Measurements from ENCODE around the gene SCUBE1. TPM values are rescaled to one million over a fixed set of nuclear protein-coding genes. Genes with fewer than 3 reads are reported as not detected.

SCUBE1 gene
- total RNA-seq, 1 experiment from 2014 or later, result 0.54 TPM

GRCh38 chr22:43297270-43298061 lies 45.7 kb downstream of the SCUBE1 start:
- intact Hi-C loops (cut with micrococcal nuclease; ENCODE audit: unreplicated experiment), result no loop called here
- Mint-ChIP-seq H3K27ac (ENCODE audit: unreplicated experiment) (no peak overlapping the region), H3K27me3 (ENCODE audit: unreplicated experiment) (peaks cover 93% of the 10 kb centered on the region), H3K9me3 (ENCODE audit: low read depth, unreplicated experiment) (no peaks in the 10 kb centered on the region), H3K4me1 (ENCODE audit: low read depth, unreplicated experiment) (no peaks in the 10 kb centered on the region), H3K36me3 (ENCODE audit: insufficient read depth, unreplicated experiment) (no peaks in the 10 kb centered on the region), H3K4me3 (ENCODE audit: low read depth, unreplicated experiment) (no peak overlapping the region)
- no peak for DNase-seq
- no peak for TF ChIP-seq CTCF (IDR thresholded peaks at IDR 0.05; ENCODE audit: unreplicated experiment)
- CTCF ChIA-PET, result no interaction called here
- BruUV-seq (replicated peaks), result no TSS peak

GRCh38 chr22:43296276-43296902 lies 46.8 kb downstream of the SCUBE1 start:
- DNase-seq, result no peak
- TF ChIP-seq CTCF (IDR thresholded peaks at IDR 0.05; ENCODE audit: unreplicated experiment), result no peak
- Mint-ChIP-seq H3K4me1 (ENCODE audit: low read depth, unreplicated experiment) (no peaks in the 10 kb centered on the region), H3K36me3 (ENCODE audit: insufficient read depth, unreplicated experiment) (no peaks in the 10 kb centered on the region), H3K4me3 (ENCODE audit: low read depth, unreplicated experiment) (no peak overlapping the region), H3K27me3 (ENCODE audit: unreplicated experiment) (peaks cover 93% of the 10 kb centered on the region), H3K9me3 (ENCODE audit: low read depth, unreplicated experiment) (no peaks in the 10 kb centered on the region), H3K27ac (ENCODE audit: unreplicated experiment) (no peak overlapping the region)
- no TSS peak for BruUV-seq (replicated peaks)
- CTCF ChIA-PET, result no interaction called here
- intact Hi-C loops (cut with micrococcal nuclease; ENCODE audit: unreplicated experiment), result no loop called here

GRCh38 chr22:43295660-43296059 lies 47.5 kb downstream of the SCUBE1 start:
- CTCF ChIA-PET, result interaction anchor here (1.1 kb wide), 1 partner anchor 11 kb away, joined by 3 read pairs; no protein-coding TSS in a partner anchor
- no peak overlapping the region for H3K4me3 Mint-ChIP-seq (ENCODE audit: low read depth, unreplicated experiment)
- no peak for TF ChIP-seq CTCF (IDR thresholded peaks at IDR 0.05; ENCODE audit: unreplicated experiment)
- no peaks in the 10 kb centered on the region for H3K4me1 Mint-ChIP-seq (ENCODE audit: low read depth, unreplicated experiment)
- intact Hi-C loops (cut with micrococcal nuclease; ENCODE audit: unreplicated experiment), result no loop called here
- no peaks in the 10 kb centered on the region for H3K9me3 Mint-ChIP-seq (ENCODE audit: low read depth, unreplicated experiment)
- peaks cover 93% of the 10 kb centered on the region for H3K27me3 Mint-ChIP-seq (ENCODE audit: unreplicated experiment)
- BruUV-seq (replicated peaks), result no TSS peak
- no peaks in the 10 kb centered on the region for H3K36me3 Mint-ChIP-seq (ENCODE audit: insufficient read depth, unreplicated experiment)
- no peak overlapping the region for H3K27ac Mint-ChIP-seq (ENCODE audit: unreplicated experiment)
- no peak for DNase-seq

GRCh38 chr22:43295173-43295572 lies 48.0 kb downstream of the SCUBE1 start:
- Mint-ChIP-seq H3K27ac (ENCODE audit: unreplicated experiment) (no peak overlapping the region), H3K27me3 (ENCODE audit: unreplicated experiment) (peaks cover 93% of the 10 kb centered on the region), H3K4me1 (ENCODE audit: low read depth, unreplicated experiment) (no peaks in the 10 kb centered on the region), H3K9me3 (ENCODE audit: low read depth, unreplicated experiment) (no peaks in the 10 kb centered on the region), H3K4me3 (ENCODE audit: low read depth, unreplicated experiment) (no peak overlapping the region), H3K36me3 (ENCODE audit: insufficient read depth, unreplicated experiment) (no peaks in the 10 kb centered on the region)
- no peak for DNase-seq
- intact Hi-C loops (cut with micrococcal nuclease; ENCODE audit: unreplicated experiment), result no loop called here
- no peak for TF ChIP-seq CTCF (IDR thresholded peaks at IDR 0.05; ENCODE audit: unreplicated experiment)
- CTCF ChIA-PET, result interaction anchor here (0.5 to 1.1 kb wide), 2 partner anchors 12 to 25 kb away, joined by 3 to 4 read pairs; no protein-coding TSS in a partner anchor
- no TSS peak for BruUV-seq (replicated peaks)
